GM12875 (cell line): ENCODE results near the gene CTTNBP2.

Experiments used
- H3K4me3 ChIP-seq: one replicate; pipeline ENCODE4 v1.5.1; 2011; ENCODE audit warnings: low read depth, low read length, control low read depth
- CTCF ChIP-seq: IDR thresholded peaks from 2 replicates; pipeline ENCODE4 v1.5.1; 2011; ENCODE audit warnings: low read depth, mild to moderate bottlenecking, control low read depth, inconsistent platforms, low read length, moderate library complexity, borderline replicate concordance; ENCODE audit not compliant: insufficient read depth

CTTNBP2 gene

GRCh38 chr7:117667456-117667855 is 205.8 kb downstream of the CTTNBP2 start:
- no peak for TF ChIP-seq CTCF

GRCh38 chr7:117666689-117667088 is 206.6 kb downstream of the CTTNBP2 start:
- H3K4me3 ChIP-seq, result no peak overlapping the region
- TF ChIP-seq CTCF, result no peak

More at GRCh38 chr7:117667456-117667855, 205.8 kb downstream of the CTTNBP2 start:
- H3K4me3 ChIP-seq, result no peak overlapping the region

GRCh38 chr7:117666031-117666430 is 207.2 kb downstream of the CTTNBP2 start:
- H3K4me3 ChIP-seq, result no peak overlapping the region
- no peak for TF ChIP-seq CTCF

GRCh38 chr7:117665368-117665767 is 207.9 kb downstream of the CTTNBP2 start:
- H3K4me3 ChIP-seq, result no peak overlapping the region
- TF ChIP-seq CTCF, result no peak

- TF ChIP-seq CTCF, result no peak
- no peak overlapping the region for H3K4me3 ChIP-seq
Measured at GRCh38 chr7:117664047-117664446, 209.2 kb downstream of the CTTNBP2 start.

GRCh38 chr7:117661328-117661727 is 211.9 kb downstream of the CTTNBP2 start:
- TF ChIP-seq CTCF, result no peak
- H3K4me3 ChIP-seq, result no peak overlapping the region
